Endothelial cell of umbilical vein (primary cell): ENCODE results near the gene COX7A2. TPM values are rescaled to one million over a fixed set of nuclear protein-coding genes. Genes with fewer than 3 reads are reported as not detected.

Experiments
- BruUV-seq: library from RNA; stranded (reverse); fragments of 400-500 nt; replicated peaks from 2 replicates; lab custom pipeline; 2021; lab: Mats Ljungman, UMichigan
- CTCF ChIA-PET: fragments of 300-600, 350-600 bp; sonication (Branson Sonifier 250); formaldehyde crosslinking; loops from one replicate; lab custom pipeline; 2021; ENCODE audit warnings: antibody characterized with exemption, inconsistent platforms; lab: Charles Lee
- POLR2A ChIA-PET: fragments of 300-600, 350-600 bp; sonication (Branson Sonifier 250); formaldehyde crosslinking; loops from one replicate; lab custom pipeline; 2021; ENCODE audit warnings: antibody characterized with exemption, inconsistent platforms; lab: Charles Lee
- DNase-seq: peaks from one replicate; pipeline ENCODE4 v3.0.0-alpha.2; 2011; ENCODE audit warnings: low read depth, low spot score
- FAIRE-seq: peaks from 2 replicates; lab custom pipeline; 2011; peaks lifted over from hg19 to GRCh38; lab: Jason Lieb, UNC
- H2AFZ ChIP-seq: 2 replicates; pipeline ENCODE4 v1.6.0; 2012; ENCODE audit warnings: low read depth, low read length, control low read depth, inconsistent platforms
- H3K27ac ChIP-seq: 2 replicates; pipeline ENCODE4 v1.5.1; 2011; ENCODE audit warnings: low read depth, mild to moderate bottlenecking, control low read depth, low read length, moderate library complexity; ENCODE audit not compliant: insufficient read depth
- H3K27me3 ChIP-seq, 2 experiments: 2 replicates each; pipeline versions ENCODE4 v1.6.0 to v1.6.1; 2011; ENCODE audit warnings: low read length in 2 of 2, mixed read lengths in 1 of 2; ENCODE audit not compliant: control insufficient read depth in 2 of 2, insufficient read depth in 2 of 2
- H3K36me3 ChIP-seq, 2 experiments: 2 replicates in 1 of 2; 3 replicates in 1 of 2; pipeline ENCODE4 v1.5.1; 2011; ENCODE audit warnings: low read length in 2 of 2, mild to moderate bottlenecking in 1 of 2, moderate library complexity in 1 of 2; ENCODE audit not compliant: control insufficient read depth in 2 of 2, insufficient read depth in 2 of 2; ENCODE audit errors: extremely low read depth in 1 of 2
- H3K4me1 ChIP-seq: 3 replicates; pipeline ENCODE4 v1.5.1; 2011; ENCODE audit warnings: mild to moderate bottlenecking, low read length; ENCODE audit not compliant: control insufficient read depth, insufficient read depth; ENCODE audit errors: extremely low read depth
- H3K4me2 ChIP-seq: 2 replicates; pipeline ENCODE4 v1.6.1; 2011; ENCODE audit warnings: low read length, control low read depth, mixed read lengths; ENCODE audit not compliant: insufficient read depth
- H3K4me3 ChIP-seq, 3 experiments: fragments of 200-600 bp in 1 of 3; sonication (generic), shearing (Covaris generic) in 1 of 3; replicated peaks in 1 of 3; 2 replicates each; pipeline ENCODE4 v1.5.1; 2011 to 2016; ENCODE audit warnings: control low read depth in 3 of 3, low read length in 3 of 3, mild to moderate bottlenecking in 2 of 3, inconsistent platforms in 1 of 3, low read depth in 1 of 3, moderate library complexity in 1 of 3; ENCODE audit not compliant: insufficient read depth in 1 of 3
- H3K79me2 ChIP-seq: 2 replicates; pipeline ENCODE4 v1.6.0; 2012; ENCODE audit warnings: low read length, inconsistent platforms; ENCODE audit not compliant: control insufficient read depth, insufficient read depth
- H3K9ac ChIP-seq: replicated peaks from 2 replicates; pipeline ENCODE3; 2011; ENCODE audit warnings: low read length, control low read depth; ENCODE audit not compliant: insufficient read depth; ENCODE audit errors: extremely low read depth
- H3K9me1 ChIP-seq: replicated peaks from 3 replicates; pipeline ENCODE4 v1.6.0; 2011; ENCODE audit warnings: mild to moderate bottlenecking, low read length; ENCODE audit not compliant: control insufficient read depth, insufficient read depth; ENCODE audit errors: extremely low read depth
- H3K9me3 ChIP-seq: replicated peaks from 2 replicates; pipeline ENCODE4 v1.5.1; 2012; ENCODE audit warnings: low read length, inconsistent platforms; ENCODE audit not compliant: control insufficient read depth, insufficient read depth
- H4K20me1 ChIP-seq: replicated peaks from 2 replicates; pipeline ENCODE3; 2011; ENCODE audit warnings: mild to moderate bottlenecking, low read length; ENCODE audit not compliant: control insufficient read depth, insufficient read depth; ENCODE audit errors: extremely low read depth
- CTCF ChIP-seq, 2 donors: IDR thresholded peaks; 1 replicate in 1 of 2; 2 replicates in 1 of 2; pipeline ENCODE4 v1.5.1; 2011; ENCODE audit warnings: low read length in 2 of 2, mild to moderate bottlenecking in 2 of 2, moderate library complexity in 2 of 2, control low read depth in 1 of 2, inconsistent platforms in 1 of 2, low read depth in 1 of 2; ENCODE audit not compliant: insufficient read depth in 1 of 2; ENCODE audit errors: extremely low read depth in 1 of 2
- EZH2 ChIP-seq: IDR thresholded peaks from 2 replicates; pipeline ENCODE4 v1.6.1; 2012; ENCODE audit warnings: borderline replicate concordance, low read depth, mild to moderate bottlenecking, moderate library complexity, low read length, inconsistent platforms; ENCODE audit not compliant: severe bottlenecking
- FOS ChIP-seq: IDR thresholded peaks from 2 replicates; pipeline ENCODE4 v1.6.1; 2011; ENCODE audit warnings: mild to moderate bottlenecking, low read length, moderate library complexity, borderline replicate concordance; ENCODE audit not compliant: insufficient read depth
- GATA2 ChIP-seq: IDR thresholded peaks from 2 replicates; pipeline ENCODE4 v1.7.0; 2011; ENCODE audit warnings: low read depth, mild to moderate bottlenecking, moderate library complexity, mixed read lengths, low read length; ENCODE audit not compliant: insufficient read length, insufficient read depth
- JUN ChIP-seq: IDR thresholded peaks from 2 replicates; pipeline ENCODE4 v1.6.1; 2011; ENCODE audit warnings: borderline replicate concordance, low read depth; ENCODE audit not compliant: insufficient read length, insufficient read depth
- MYC ChIP-seq: IDR thresholded peaks from one replicate; pipeline ENCODE4 v1.6.1; 2011; ENCODE audit warnings: mild to moderate bottlenecking, low read depth, low read length
- POLR2A ChIP-seq: IDR thresholded peaks from 2 replicates; pipeline ENCODE4 v1.6.1; 2012; ENCODE audit warnings: low read depth, mild to moderate bottlenecking, control low read depth, low read length
- POLR2AphosphoS5 ChIP-seq: IDR thresholded peaks from 2 replicates; pipeline ENCODE4 v1.6.1; 2012; ENCODE audit warnings: low read depth, mild to moderate bottlenecking, control low read depth, low read length, moderate library complexity; ENCODE audit not compliant: insufficient read depth
- dilution Hi-C: fragments of 300-500 bp; cut with MboI; formaldehyde crosslinking; loops from one replicate; pipeline ENCODE4 v1.15.0; 2019; ENCODE audit warnings: low sequenced_read_pairs; ENCODE audit not compliant: extremely low pct_ligation_motif_present
- intact Hi-C: fragments of 100-400 bp; cut with micrococcal nuclease; formaldehyde crosslinking; loops from one replicate; pipeline ENCODE4 v1.10.0; 2022
- polyA plus RNA-seq, 4 experiments: library from polyadenylated mRNA; depleted of rRNA in 3 of 4; stranded (reverse) in 3 of 4; unstranded in 1 of 4; fragments of >200 nt; gene quantifications; 2 replicates each; pipeline versions ENCODE4 v1.2.1 to v1.2.3, GENCODE V29; 2011 to 2012; ENCODE audit warnings: missing spikeins in 1 of 4
- total RNA-seq: library from RNA; stranded (reverse); gene quantifications from 2 replicates; pipeline ENCODE4 v1.2.3, GENCODE V29; 2021
- TF ChIP-seq, protein P1 (sequence below): IDR thresholded peaks from 2 replicates; pipeline ENCODE4 v1.6.1; 2011; ENCODE audit not compliant: insufficient read depth, insufficient read length

Gene COX7A2
- total and polyA plus RNA-seq, 2 donors (not counting 3 experiments of a cell fraction or from before 2014, with no cell fraction given): 254 to 426 TPM

- Histone ChIP-seq H2AFZ (no peak overlapping the region), H3K79me2 (peaks cover 77% of the 10 kb centered on the region), H3K4me1 (peaks cover 19% of the 10 kb centered on the region), H3K27ac (no peak overlapping the region), H3K9ac (peak overlapping the region; percentile 32), H3K9me1 (no peaks in the 10 kb centered on the region), H3K36me3 (peaks cover 0 to 10% of the 10 kb centered on the region in 2 experiments), H4K20me1 (no peaks in the 10 kb centered on the region), H3K9me3 (no peaks in the 10 kb centered on the region), H3K4me2 (peak overlapping the region; percentile 88), H3K27me3 (no peaks in the 10 kb centered on the region), H3K4me3 (no peak overlapping the region)
- CTCF ChIA-PET: interaction anchor here (0.8 to 3.3 kb wide), 24 partner anchors 9 to 337 kb away, joined by 3 to 95 read pairs (median 6); partner anchors contain the start of gene TMEM30A
- dilution Hi-C loops (no loop called here), intact Hi-C loops (loop anchor here (1.0 kb wide), 2 partner anchors 30 to 259 kb away; no protein-coding TSS in a partner anchor)
- no TSS peak for BruUV-seq
- POLR2A ChIA-PET: no interaction called here
- TF ChIP-seq, protein P1, sequence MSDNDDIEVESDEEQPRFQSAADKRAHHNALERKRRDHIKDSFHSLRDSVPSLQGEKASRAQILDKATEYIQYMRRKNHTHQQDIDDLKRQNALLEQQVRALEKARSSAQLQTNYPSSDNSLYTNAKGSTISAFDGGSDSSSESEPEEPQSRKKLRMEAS: no peak
- TF ChIP-seq CTCF (IDR thresholded peaks at IDR 0.05; ENCODE audit: extremely low read depth in 1 of 2, insufficient read depth in 1 of 2, low read depth in 1 of 2, low read length in 2 of 2) (peak; percentile 58 to 59), POLR2AphosphoS5 (no peak)
- peak; percentile 49 for FAIRE-seq
- DNase-seq: peak; percentile 75
Measured at GRCh38 chr6:75266716-75267291, 23.2 kb upstream of the COX7A2 start.

DNA sequence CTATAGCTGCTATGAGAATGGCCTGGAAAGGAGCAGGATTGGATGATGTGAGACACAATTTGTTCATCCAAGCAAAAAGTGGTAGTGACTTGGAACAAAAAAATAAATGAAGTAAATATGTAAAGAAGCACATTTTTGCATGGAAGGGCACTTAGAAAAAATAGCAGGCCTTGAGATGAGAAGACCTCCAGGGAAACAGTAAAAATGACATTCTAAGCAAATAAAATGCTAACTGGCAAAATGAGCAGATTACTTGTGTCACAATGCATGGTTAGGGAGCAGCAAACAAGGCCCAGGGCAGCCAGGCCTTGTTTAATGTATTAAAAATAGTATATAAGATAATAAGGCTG lies 19.8 kb upstream of the COX7A2 start:
- no peaks in the 10 kb centered on the region for H3K27me3 ChIP-seq
- H3K4me2 ChIP-seq: no peak overlapping the region
- TF ChIP-seq POLR2AphosphoS5 (no peak), CTCF (IDR thresholded peaks at IDR 0.05; ENCODE audit: extremely low read depth in 1 of 2, insufficient read depth in 1 of 2, low read depth in 1 of 2, low read length in 2 of 2) (no peak), MYC (no peak), POLR2A (no peak), EZH2 (no peak), FOS (no peak), GATA2 (no peak), JUN (no peak)
- TF ChIP-seq, protein P1: no peak
- peaks cover 15% of the 10 kb centered on the region for H3K4me1 ChIP-seq
- H3K79me2 ChIP-seq: peaks cover 53% of the 10 kb centered on the region
- peaks cover 8 to 15% of the 10 kb centered on the region in 2 experiments for H3K36me3 ChIP-seq
- no peaks in the 10 kb centered on the region for H3K9me1 ChIP-seq
- H2AFZ ChIP-seq: no peak overlapping the region
- no peaks in the 10 kb centered on the region for H3K9me3 ChIP-seq
- FAIRE-seq (no peak), DNase-seq (no peak)
- no peak overlapping the region for H3K9ac ChIP-seq
- ChIA-PET POLR2A (no interaction called here), CTCF (interaction anchor here (0.9 to 1.5 kb wide), 3 partner anchors 16 to 276 kb away, joined by 3 read pairs; no protein-coding TSS in a partner anchor)
- intact Hi-C loops (no loop called here), dilution Hi-C loops (no loop called here)
- H4K20me1 ChIP-seq: no peaks in the 10 kb centered on the region
- no peak overlapping the region for H3K27ac ChIP-seq
- H3K4me3 ChIP-seq: no peak overlapping the region
- no TSS peak for BruUV-seq
